ENCODE results near the gene MOB3B. TPM values are rescaled to one million over a fixed set of nuclear protein-coding genes. Genes with fewer than 3 reads are reported as not detected.
"Not testable (repeated sequence)": the region's sequence is repeated elsewhere in the genome, so short reads cannot be mapped to it uniquely, and the experiment has no call there.

The MOB3B gene
- total RNA-seq, 1 donor from 2014 or later = 0.39 TPM

DNA sequence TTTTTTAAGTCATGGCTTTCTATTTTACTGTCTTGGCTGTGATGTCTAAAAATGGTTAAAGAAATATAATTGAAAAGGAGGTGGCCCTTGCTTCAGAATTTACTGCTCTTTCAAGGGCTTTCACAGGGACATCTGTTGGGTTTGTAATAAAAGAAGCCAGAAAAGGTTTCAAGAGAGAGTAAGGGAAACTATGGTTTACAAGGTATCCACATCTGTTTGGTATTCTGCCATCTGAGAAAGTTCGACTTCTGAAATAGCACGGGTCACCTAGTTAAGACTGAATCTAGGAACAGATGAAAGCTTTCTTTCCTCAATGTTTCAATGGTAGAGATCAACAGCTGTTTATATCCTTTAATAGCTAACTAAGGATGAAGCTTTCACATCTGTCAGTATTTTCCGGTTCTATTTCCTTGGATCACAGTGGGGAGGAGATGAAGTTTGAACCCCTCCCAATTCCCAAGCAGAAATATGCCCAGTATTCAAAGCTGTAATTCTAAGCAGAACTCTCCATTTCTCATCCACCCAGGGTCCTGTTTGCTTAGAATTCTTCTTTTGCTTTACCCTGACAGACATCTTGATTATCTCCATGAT lies 78.3 kb downstream of the MOB3B start:
- intact Hi-C loops (cut with micrococcal nuclease) = no loop called here

DNA sequence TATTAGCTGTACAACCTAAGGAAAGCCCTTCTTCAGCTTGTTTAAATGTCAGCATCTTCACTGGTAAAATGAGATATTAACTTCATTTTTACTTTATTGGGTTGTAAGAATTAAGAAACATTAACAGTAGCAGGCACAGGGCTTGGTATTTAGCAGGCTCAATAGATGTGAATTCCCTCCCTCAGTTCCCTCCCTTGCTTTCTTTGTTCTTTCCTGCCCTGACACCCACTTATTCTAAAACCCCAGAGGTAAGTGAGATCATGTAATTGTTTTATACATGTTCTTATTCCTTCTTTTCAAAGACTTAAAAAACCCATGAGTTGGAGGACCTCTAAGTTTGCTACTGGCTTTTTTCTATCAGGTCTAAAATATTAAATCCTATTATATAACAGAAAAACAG lies 78.9 kb downstream of the MOB3B start:
- intact Hi-C loops (cut with micrococcal nuclease) = no loop called here

DNA sequence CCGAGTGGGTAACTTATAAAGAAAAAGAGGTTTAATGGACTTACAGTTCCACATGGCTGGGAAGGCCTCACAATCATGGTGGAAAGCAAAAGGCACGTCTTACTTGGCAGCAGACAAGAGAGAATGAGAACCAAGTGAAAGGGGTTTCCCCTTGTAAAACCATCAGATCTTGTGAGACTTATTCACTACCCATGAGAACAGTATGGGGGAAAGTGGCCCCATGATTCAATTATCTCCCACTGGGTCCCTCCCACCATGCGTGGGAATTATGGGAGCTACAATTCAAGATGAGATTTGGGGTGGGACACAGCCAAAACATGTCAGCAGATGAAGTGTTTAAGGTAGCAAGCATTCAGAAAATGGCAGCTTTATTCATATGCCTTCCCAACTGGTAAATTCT lies 81.3 kb downstream of the MOB3B start:
- intact Hi-C loops (cut with micrococcal nuclease) = not testable (repeated sequence)

DNA sequence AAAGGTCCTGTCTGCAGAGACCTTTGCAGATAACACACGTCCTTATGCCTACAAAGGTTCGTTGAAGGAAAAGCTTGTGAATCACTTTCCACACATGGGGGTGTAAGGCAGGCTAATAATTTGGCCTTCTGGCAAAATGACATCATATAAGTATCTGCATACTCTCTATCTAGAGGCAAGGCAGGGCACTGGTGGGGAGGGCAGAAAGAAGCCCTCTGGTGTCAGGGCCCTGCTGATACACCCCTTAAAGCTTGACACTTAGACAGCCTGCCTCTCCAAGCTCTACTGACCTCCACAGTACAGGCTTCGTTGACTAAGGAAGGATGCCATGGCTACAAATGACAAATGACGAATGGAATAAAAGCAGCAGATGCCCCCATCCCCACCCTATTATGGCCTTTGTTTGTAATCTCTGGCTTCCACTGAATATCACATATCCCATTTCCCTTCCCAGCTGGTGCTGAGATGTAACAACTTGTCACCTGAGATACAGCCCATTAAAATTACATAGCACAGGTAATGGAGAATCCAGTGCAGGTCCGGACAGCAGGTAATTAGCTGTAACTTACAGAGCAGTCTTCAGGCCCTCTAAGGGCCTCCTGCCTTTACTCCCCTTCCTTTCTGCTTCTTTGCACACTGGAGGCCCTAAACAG lies 82.5 kb downstream of the MOB3B start:
- intact Hi-C loops (cut with micrococcal nuclease) = no loop called here

DNA sequence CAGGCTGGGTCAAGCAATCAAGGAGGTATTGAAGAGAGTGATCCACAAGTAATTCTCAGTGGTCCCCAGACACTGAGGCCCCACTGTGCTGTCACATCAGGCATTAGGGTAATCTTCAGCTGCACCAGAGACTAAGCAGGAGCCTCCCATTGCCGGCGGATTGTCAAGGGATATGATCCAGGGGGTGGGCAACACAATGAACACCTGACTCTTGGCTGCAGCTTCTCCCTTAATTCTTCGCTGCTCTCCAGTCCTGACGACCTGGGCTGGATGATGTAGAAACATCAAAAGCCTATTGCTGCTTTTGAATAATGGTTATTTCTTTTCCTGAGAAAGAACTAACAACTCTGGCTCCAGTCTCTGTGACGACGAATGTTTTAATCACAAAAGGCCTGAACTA lies 83.9 kb downstream of the MOB3B start:
- intact Hi-C loops (cut with micrococcal nuclease) = no loop called here

DNA sequence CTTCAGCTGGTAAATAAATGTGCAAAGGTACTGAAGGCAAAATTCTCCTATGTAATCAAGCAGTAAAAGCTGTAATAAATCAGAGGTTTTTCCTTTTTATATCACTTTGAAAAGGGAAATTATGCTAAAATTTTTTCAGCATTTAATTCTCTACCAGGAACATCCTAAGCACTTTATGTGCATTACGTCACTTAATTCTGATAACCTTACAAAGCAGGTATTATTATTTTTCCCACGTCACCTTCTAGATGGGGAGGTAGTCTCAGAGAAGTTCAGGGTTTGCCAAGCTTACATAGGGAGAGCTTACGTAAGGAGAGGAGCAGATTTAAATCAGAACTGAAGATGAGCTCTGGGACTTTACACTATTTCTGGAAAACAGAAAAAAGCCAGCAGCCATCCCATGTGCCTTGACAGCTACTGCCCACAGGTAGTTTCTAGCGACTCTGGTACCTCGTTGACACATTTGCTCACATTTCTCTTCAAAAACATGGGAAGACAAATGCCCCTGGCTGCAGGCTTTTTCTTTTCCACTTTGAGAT lies 84.5 kb downstream of the MOB3B start:
- intact Hi-C loops (cut with micrococcal nuclease) = no loop called here

DNA sequence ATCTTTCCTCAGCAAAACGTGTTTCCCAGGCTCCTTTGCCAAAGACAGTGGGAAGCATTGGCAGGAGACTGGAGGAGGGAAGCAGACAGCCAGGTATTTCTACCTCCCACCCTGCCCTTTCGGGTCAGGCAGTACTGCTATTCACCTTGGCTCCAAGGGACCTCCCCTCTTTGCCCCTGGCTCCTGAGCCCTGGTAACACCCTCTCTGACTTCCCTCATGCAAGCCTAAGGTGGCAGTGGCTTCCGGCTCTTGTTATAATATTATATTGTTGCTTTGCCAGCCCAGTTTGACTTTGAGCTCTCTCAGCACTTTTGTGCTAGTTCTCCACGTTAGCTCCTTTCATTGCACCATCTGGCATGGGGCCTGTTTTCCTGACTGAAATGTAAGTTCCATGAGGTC lies 87.2 kb downstream of the MOB3B start:
- intact Hi-C loops (cut with micrococcal nuclease) = no loop called here

DNA sequence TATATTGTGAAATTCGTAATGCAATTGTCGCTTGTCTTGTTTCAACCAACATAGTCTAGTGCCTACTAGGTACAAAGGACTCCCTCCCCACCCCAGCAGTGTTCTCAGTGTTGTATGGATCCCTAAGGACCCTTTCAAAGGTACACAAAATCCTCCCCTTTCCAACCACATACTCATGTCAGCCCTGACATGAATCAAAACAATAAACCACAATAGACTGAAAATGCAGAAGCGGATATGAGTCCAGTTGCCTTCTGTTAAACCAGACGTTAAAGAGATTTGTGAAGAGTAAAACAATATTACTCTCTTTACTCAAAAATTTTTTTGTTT lies 87.9 kb downstream of the MOB3B start:
- intact Hi-C loops (cut with micrococcal nuclease) = no loop called here

DNA sequence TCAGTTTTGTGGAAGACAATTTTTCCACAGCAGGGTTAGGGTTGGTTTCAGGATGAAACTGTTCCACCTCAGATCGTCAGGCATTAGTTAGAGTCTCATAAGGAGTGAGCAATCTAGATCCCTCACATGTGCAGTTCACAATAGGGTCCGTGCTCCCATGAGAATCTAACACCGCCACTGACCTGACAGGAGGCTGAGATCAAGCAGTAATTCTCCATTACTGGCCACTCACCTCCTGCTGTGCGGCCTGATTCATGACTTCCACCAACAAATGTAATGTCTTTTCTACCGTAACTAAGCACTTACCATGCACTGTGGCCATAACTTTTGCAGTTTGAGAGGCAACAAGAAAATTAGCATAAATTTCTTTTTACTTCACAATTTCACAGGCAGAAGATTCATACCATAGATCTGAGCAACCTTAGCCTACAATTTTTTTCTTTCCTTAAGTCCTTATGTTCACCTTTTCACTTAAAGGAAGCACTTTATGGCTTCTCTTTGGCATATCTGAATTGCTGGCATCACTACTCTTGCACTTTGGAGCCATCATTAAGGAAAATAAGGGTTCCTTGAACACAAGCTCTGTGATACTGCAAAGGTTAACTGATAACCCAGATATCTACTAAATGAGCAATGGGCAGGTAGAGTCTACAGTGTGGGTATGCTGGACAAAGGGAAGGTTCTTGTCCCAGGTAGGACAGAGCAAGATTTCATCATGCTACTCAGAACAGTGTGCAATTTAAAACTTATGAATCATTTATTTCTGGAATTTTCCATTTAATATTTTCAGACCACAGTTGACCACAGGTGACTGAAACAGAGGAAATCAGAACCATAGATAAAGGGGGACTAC lies 88.5 kb downstream of the MOB3B start:
- intact Hi-C loops (cut with micrococcal nuclease) = no loop called here

DNA sequence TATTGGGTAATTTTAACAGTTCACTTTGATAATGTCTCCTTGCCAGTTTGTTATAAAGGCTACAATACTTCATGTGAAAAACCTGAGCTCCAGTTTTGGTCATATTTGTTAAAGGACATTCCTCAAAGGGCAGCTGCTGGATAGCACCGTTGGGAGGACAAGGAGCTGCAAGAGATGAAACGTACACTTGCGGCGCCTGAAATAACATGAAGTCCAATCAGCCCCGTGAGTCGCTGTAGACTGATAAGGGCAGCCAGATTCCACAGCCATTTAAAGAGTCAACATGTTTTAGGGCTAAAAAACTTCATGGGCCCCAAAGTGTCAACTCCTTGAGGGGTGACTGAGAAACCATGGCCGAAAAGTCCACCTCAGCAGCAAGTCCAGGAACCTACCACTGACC lies 91.1 kb downstream of the MOB3B start:
- intact Hi-C loops (cut with micrococcal nuclease) = no loop called here

DNA sequence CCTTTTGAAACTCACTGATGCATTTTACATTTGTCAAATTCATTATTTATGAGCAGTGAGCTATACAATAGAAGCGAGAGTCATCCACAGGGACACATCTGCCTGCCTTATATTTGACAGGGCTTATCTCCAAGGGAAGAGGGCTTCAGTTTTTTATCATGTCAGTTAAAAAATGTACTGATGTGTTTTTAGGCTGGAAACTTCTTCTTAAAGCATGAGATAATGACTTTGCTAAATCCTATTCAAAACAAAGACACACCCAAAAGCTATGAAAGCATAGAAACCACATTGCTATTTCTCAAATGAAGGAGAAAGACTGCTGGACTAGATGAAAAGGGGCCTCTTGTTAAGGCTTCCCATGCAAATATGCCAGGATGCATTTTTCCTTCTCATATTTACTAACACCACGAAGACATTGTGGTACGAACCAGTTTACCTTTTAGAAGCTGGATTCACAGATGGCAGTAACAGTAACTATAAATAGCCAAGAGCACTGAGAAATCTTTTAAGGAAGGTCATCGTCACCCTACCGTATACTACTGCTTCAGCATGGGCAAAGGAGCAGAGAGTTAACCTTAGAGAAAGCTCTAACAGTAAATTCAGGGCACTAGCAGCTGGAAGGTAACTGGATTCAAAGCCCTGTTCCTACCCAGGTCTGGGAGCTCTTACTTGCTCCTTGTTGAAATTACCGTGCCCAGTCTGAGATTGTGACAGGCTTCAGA lies 91.8 kb downstream of the MOB3B start:
- intact Hi-C loops (cut with micrococcal nuclease) = no loop called here

DNA sequence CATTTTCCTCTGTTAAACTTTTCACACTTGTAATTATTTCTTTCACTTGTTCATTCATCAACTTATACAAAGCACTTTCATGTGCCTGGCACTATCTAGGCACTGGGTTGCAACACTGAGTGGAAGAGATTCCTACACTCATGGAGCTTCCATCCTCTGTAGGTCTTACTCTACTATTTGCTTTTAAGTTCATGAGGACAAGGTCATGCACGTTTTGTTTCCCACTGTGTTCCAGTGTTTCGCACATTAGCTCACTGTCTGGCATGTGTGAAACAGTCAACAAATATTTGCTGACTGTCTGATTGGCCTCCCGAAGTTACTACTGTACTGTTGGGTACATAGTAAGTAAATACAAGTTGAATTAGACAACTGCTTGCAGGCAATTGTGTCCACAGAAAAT lies 93.4 kb downstream of the MOB3B start:
- intact Hi-C loops (cut with micrococcal nuclease) = no loop called here

DNA sequence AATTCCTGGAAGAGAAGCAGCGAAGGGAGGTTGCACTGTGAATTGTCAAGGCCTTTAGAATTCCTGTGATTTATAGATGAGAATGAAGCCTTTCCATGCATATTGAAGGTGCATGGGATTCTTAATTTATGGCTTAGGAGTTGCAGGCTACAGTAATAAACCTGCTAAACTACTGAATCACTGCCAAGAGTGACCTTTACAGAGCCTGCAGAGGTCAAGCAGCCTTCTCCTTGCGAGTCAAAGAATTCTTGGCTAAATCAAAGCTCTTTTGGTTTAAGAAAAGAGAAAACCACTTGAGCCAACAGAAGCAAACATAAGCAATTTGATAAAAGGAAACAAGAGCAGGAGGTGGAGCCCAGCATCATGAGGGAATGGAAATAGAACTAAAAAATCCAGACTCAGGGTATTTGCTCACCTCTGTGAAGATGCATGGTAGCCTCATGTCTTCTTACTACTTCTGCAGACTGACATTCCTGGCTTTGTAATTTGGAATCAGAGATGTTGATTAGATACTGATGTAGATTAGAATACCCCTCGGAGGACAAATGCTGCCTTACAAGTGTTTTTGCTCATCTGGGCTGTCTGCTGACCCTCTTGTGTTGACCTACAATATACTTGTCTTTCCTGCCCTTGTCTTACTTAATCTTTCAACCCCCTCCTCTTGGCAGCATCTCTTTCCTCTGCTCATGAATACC lies 95.8 kb downstream of the MOB3B start:
- intact Hi-C loops (cut with micrococcal nuclease) = no loop called here

DNA sequence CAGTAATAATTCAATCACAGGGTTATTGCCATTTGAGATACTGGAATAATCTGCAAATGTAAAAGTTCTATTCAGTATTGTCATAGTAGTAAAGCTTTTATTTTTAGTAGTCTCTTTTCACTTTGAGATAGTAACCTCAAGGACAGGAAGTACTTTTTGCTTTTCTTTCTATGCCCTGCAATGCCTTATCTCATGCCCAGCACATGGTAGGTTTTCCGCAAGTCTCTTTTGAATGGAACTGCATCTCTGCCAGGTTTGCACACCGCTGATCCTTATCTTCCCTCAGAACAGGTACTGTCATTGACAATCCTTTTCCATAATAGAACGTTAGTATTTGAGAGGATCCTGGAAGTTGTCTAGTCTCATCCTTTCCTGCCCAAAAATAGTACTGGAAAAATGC lies 97.3 kb downstream of the MOB3B start:
- intact Hi-C loops (cut with micrococcal nuclease) = no loop called here

DNA sequence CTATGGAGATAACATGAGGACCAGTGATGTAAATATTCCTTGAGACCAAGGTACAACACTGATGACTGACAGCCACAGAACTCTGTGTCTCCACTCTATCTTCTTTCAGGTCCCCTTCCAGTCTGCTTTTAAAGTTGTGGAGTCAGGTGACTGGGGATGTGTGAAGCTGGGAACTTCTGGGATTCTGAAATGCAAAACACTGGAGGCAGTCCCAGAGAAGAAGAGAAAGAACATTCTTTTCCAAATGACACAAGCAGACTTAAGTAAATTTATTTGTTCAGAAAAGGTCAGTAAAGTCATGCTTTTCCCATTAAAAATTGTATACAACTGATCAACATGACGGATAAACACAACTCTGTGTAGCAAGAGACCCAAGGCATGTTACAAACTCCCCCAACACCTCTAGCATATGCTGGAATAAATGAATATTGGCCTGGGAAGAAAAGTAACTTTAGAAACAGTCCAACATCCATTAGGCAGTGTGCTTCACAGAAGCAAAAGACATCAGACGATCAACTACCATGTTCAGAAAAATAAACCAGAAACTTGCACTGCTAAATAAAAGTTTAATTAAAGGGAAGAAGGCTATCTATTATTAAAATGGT lies 98.0 kb downstream of the MOB3B start:
- intact Hi-C loops (cut with micrococcal nuclease) = no loop called here

DNA sequence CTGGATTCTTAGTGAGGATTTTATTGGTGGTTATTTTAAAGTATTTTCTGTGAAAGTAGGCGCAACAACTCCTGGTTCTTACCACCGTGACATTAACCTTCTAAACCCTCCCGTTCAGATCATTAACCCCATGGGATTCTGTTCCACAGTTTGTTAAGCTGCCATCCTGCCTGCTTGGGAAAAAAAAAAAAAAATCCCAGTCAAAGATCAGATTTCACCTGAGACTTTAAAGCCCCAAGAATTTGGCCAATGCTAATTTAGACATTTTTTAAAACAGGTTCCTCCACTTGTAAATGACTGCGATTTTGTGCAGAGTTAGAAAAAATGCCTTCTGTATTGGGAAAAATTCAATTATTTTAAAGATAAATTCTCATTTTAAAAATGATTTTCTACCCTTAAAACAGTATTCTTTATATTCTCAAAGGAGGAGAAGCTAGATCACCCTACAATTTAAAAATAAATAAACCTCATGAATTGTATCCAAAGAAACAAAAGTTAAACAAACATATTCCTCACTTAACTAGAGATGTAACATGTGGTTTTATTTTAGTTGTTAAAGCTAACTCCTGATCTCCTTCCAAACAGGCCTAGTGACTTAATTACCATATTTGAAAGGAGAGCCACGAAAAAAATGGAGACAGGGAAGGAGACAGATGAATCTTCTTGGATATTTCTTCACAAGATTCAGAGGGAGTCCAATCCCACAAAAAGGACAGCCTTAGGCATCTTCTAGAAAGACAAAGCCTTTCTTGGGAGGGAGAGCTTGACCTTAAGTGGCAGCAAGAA lies 98.7 kb downstream of the MOB3B start:
- intact Hi-C loops (cut with micrococcal nuclease) = no loop called here

DNA sequence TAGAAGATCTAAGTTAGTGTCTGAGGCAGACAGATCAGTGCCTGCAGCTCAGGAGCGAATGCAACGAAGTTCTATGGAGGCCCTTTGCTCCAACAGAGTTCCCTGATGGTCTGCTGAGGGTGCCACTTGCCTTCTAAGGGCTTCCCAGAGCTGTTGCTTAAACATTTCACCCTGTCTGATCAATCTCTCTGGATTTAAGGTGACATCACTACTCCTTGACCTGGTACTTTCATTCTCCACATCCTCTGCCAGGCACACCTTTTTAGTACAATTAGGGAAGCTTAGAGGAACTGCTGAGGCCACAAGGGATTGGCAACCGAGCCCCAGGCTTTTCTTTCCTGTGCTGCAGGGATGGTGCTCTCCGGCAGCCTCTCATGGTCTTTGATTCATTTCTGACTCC lies 99.7 kb downstream of the MOB3B start:
- intact Hi-C loops (cut with micrococcal nuclease) = no loop called here

DNA sequence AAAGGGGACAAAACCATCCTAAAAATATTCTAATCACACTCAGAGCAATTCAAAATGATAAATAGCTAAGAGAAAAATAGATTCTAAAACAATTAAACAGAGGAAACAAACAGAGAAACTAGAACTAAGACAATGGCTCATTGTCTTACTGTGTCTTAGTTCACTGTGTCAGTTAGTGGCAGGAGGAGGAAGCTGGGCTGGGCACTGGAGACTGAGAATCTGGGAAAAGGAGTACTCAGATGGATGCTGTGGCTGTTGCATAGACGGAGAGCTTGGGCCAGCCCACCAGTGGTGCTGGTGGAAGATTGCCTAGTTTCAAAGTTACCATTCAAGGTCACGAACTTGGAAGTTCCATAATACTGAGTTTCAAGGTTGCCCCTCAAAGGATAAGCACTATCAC lies 100.2 kb downstream of the MOB3B start:
- intact Hi-C loops (cut with micrococcal nuclease) = no loop called here

DNA sequence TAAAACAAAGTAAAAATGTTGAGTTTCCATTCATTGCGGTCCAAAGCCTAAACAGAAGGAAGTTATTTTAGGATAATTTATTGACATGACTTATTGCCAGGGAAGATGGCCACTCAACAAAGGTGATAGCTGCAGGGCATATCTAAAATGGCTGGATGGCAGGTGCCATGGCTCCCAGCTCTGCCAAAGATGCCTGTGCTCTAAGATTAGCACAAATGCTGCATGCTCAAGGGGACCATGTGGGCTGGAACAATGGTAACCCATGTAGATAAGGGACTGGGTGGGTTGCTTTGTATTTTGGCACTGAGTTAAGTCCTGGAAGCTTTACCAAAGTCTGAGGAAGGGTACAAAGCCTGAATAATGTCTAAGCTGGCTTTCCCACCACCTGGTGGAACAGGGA lies 101.1 kb downstream of the MOB3B start:
- intact Hi-C loops (cut with micrococcal nuclease) = no loop called here

DNA sequence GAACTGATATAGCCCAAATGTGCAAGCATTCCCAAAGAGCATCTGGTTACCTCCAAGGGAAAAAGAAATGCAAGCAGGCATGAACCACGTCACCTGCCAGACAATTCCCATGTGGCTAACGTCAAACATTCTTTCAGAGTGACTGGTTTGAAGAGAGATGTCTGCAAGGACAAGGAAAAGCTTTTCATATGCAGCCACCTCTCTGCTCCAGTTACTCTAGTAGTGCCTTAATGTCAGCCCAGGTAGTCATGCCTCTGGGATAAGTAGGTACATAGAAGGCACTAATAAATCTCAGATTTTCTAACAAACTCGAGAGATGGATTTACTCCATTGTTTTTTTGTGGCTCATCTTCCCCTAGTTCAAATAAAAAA lies 102.4 kb downstream of the MOB3B start:
- intact Hi-C loops (cut with micrococcal nuclease) = no loop called here
